Measurements from ENCODE around the gene HRK.

The HRK gene

DNA sequence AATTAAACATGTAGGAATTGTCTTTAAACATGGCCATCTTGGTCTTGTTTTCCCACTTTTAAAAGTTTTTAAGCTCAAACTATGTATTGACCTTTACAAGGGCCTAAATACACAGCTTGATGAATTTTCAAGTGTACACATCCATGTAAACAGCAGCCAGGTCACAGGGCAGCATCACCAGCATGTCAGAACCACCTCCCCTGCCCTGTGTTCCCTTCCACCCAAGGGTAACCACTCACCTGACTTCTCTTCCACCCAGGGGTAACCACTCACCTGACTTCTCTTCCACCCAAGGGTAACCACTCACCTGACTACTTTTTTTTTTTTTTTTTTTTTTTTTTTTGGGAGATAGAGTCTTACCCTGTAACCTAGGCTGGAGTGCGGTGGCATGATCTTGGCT, 34.1 kb upstream of the HRK start:
- no peaks in the 10 kb centered on the region for H3K9me3 ChIP-seq (ENCODE audit: control insufficient read depth, insufficient read depth, low read length)
- no peaks in the 10 kb centered on the region for H3K36me3 ChIP-seq (ENCODE audit: insufficient read depth, low read length)
- no peak overlapping the region for H3K9ac ChIP-seq (ENCODE audit: low read depth, low read length)
- H3K4me1 ChIP-seq (ENCODE audit: insufficient read depth, low read length): 0 out of 2 replicates have a peak, but pooled peaks cover 3% of the 10 kb centered on the region

GRCh38 chr12:116910645-116911451, 29.6 kb upstream of the HRK start, which contains the start of gene FBXW8:
TSS of gene FBXW8 (plus strand) at chr12:116910950. CDS start at chr12:116911038, 88 bp downstream.
- no peaks in the 10 kb centered on the region for H3K4me1 ChIP-seq (ENCODE audit: insufficient read depth, low read length)
- H3K9ac ChIP-seq (ENCODE audit: low read depth, low read length): peak within 1 kb of the TSS; percentile 82
- H3K36me3 ChIP-seq (ENCODE audit: insufficient read depth, low read length): no peaks in the 10 kb centered on the region
- H3K9me3 ChIP-seq (ENCODE audit: control insufficient read depth, insufficient read depth, low read length): no peaks in the 10 kb centered on the region

DNA sequence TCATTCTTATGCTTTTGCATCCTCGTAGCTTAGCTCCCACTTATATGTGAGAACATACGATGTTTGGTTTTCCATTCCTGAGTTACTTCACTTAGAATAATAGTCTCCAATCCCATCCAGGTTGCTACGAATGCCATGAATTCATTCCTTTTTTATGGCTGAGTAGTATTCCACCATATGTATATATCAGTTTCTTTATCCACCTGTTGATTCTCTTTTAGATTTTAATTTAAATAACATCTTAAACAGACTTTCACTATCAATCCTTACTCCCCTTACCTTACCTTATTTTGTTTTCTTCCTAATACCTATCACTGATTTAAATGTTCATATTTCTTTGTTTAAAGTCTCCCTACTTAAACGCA, 29.0 kb upstream of the HRK start:
- Histone ChIP-seq H3K9me3 (ENCODE audit: control insufficient read depth, insufficient read depth, low read length) (no peaks in the 10 kb centered on the region), H3K9ac (ENCODE audit: low read depth, low read length) (peak overlapping the region; percentile 82; the same call in 1 of the 2 replicates), H3K4me1 (ENCODE audit: insufficient read depth, low read length) (no peaks in the 10 kb centered on the region), H3K36me3 (ENCODE audit: insufficient read depth, low read length) (no peaks in the 10 kb centered on the region)

DNA sequence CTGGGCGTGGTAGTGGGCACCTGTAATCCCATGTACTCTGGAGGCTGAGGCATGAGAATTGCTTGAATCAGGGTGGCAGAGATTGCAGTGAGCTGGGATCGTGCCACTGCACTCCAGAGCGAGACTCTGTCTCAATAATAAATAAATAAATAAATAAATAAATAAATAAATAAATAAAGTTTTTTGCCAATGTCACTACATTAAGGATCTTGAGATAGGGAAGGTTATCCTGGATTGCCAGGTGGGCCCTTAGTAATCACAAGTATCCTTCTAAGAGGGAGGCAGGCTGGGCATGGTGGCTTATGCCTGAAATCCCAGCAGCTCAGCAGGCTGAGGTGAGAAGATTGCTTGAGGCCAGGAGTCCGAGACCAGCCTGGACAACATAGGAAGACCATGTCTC, 25.0 kb upstream of the HRK start:
- Histone ChIP-seq H3K36me3 (ENCODE audit: insufficient read depth, low read length) (no peaks in the 10 kb centered on the region), H3K9ac (ENCODE audit: low read depth, low read length) (no peak overlapping the region), H3K4me1 (ENCODE audit: insufficient read depth, low read length) (no peaks in the 10 kb centered on the region), H3K9me3 (ENCODE audit: control insufficient read depth, insufficient read depth, low read length) (no peaks in the 10 kb centered on the region)

- Histone ChIP-seq H3K4me1 (ENCODE audit: insufficient read depth, low read length) (no peaks in the 10 kb centered on the region), H3K36me3 (ENCODE audit: insufficient read depth, low read length) (no peaks in the 10 kb centered on the region), H3K9ac (ENCODE audit: low read depth, low read length) (no peak overlapping the region), H3K9me3 (ENCODE audit: control insufficient read depth, insufficient read depth, low read length) (no peaks in the 10 kb centered on the region)
These were observed 22.6 kb upstream of the HRK start for GRCh38 chr12:116903818-116904217.

GRCh38 chr12:116901612-116902011, 20.4 kb upstream of the HRK start:
- Histone ChIP-seq H3K36me3 (ENCODE audit: insufficient read depth, low read length) (no peaks in the 10 kb centered on the region), H3K4me1 (ENCODE audit: insufficient read depth, low read length) (no peaks in the 10 kb centered on the region), H3K9me3 (ENCODE audit: control insufficient read depth, insufficient read depth, low read length) (no peaks in the 10 kb centered on the region), H3K9ac (ENCODE audit: low read depth, low read length) (no peak overlapping the region)

GRCh38 chr12:116898669-116899068, 17.4 kb upstream of the HRK start:
- Histone ChIP-seq H3K9me3 (ENCODE audit: control insufficient read depth, insufficient read depth, low read length) (no peaks in the 10 kb centered on the region), H3K4me1 (ENCODE audit: insufficient read depth, low read length) (no peaks in the 10 kb centered on the region), H3K36me3 (ENCODE audit: insufficient read depth, low read length) (no peaks in the 10 kb centered on the region), H3K9ac (ENCODE audit: low read depth, low read length) (no peak overlapping the region)

DNA sequence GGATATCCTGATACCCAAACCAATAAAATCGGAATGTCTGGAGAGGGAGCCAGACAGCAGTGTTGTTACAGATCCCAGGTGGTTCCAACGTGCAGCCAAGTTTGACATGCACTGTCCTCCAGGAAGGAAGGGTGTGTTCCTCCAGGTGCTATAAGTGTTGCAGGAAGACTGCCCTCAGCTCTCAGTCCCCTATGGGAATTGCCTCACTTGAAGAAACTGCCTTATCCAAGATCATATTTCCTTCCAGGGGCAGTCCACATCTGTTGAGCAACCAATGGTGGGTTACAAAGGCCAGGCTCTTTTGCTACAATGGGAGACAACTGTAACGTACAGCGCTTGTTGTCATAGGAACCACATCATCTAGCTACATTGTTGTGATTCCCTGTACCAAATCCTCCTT, 16.2 kb upstream of the HRK start:
- H3K36me3 ChIP-seq (ENCODE audit: insufficient read depth, low read length): no peaks in the 10 kb centered on the region
- no peaks in the 10 kb centered on the region for H3K9me3 ChIP-seq (ENCODE audit: control insufficient read depth, insufficient read depth, low read length)
- no peak overlapping the region for H3K9ac ChIP-seq (ENCODE audit: low read depth, low read length)
- no peaks in the 10 kb centered on the region for H3K4me1 ChIP-seq (ENCODE audit: insufficient read depth, low read length)

DNA sequence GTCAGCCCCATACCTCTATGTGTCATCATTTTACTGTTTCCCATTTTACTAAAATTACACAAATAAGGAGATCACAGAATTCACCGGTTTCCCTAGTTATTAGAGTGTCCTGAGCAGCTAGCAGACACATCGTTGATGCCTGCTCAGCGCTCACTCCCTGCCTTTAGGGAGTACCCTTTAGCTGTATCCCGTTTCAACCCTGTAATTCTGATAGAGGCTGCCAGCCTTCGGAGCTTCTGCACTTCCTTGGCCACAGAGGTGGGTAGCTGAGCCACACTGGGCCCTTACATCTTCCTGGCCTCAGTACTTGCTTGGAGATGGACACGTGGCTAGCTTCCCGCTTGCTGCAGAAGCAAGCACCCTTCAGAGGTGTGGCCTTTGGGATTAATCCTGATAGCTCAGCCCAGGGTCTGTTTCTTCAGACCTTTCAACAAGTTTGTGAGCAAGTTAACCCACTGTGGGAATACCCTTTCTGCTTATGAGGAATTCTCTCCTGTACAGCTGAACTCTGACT, 15.2 kb upstream of the HRK start:
- Histone ChIP-seq H3K36me3 (ENCODE audit: insufficient read depth, low read length) (no peaks in the 10 kb centered on the region), H3K9ac (ENCODE audit: low read depth, low read length) (no peak overlapping the region), H3K4me1 (ENCODE audit: insufficient read depth, low read length) (no peaks in the 10 kb centered on the region), H3K9me3 (ENCODE audit: control insufficient read depth, insufficient read depth, low read length) (no peaks in the 10 kb centered on the region)

DNA sequence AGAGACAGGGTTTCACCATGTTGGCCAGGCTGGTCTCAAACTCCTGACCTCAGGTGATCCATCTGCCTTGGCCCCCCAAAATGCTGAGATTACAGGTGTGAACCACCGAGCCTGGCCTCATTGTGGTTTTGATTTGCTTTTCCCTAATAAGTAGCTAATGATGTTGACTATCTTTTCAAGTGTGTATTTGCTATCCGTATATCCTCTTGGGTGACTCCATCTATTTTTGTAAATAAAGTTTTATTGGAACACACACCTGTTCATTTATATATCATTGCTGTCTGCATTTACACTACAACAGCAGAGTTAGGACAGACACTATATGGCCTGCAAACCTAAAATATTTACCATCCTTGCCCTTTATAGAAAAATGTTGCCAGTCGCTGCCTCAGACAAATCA, 13.7 kb upstream of the HRK start:
- no peaks in the 10 kb centered on the region for H3K36me3 ChIP-seq (ENCODE audit: insufficient read depth, low read length)
- H3K4me1 ChIP-seq (ENCODE audit: insufficient read depth, low read length): no peaks in the 10 kb centered on the region
- no peak overlapping the region for H3K9ac ChIP-seq (ENCODE audit: low read depth, low read length)
- no peaks in the 10 kb centered on the region for H3K9me3 ChIP-seq (ENCODE audit: control insufficient read depth, insufficient read depth, low read length)

DNA sequence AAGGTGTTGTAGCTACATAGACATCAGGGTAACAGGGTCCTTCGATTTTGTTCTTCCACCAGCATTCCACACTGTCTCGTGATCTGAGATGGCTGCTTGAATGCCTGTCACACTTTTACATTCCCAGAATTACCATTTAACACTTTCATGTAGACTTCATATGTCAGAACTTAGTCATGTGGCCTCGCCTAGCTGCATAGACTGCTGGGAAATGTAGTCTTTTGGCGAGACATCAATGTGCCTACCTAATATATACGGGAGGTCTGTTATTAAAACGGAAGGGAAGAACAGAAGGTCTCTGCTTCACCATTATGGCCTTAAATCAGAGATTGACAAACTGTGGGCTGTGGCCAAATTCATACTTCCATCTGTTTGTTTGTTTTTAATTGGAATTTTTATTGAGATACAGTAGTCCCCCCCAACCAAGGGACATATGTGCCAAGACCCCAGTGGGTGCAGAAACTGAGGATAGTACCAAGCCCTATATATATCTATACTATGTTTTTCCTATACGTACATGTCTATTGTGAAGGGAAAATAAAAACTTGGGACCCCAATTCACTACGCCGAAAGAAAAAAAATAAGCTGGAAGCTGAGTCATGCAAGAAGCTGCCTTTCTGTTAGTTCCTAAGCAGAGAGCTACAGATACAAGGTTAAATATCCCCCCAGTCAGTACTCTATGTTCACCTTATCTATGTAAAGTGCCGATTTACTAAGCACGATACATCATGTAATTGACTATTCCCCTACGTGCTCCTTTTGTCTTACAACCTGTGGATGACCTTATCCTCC, 11.3 kb upstream of the HRK start:
- H3K9ac ChIP-seq (ENCODE audit: low read depth, low read length): no peak overlapping the region
- H3K36me3 ChIP-seq (ENCODE audit: insufficient read depth, low read length): no peaks in the 10 kb centered on the region
- H3K4me1 ChIP-seq (ENCODE audit: insufficient read depth, low read length): no peaks in the 10 kb centered on the region
- H3K9me3 ChIP-seq (ENCODE audit: control insufficient read depth, insufficient read depth, low read length): no peaks in the 10 kb centered on the region

DNA sequence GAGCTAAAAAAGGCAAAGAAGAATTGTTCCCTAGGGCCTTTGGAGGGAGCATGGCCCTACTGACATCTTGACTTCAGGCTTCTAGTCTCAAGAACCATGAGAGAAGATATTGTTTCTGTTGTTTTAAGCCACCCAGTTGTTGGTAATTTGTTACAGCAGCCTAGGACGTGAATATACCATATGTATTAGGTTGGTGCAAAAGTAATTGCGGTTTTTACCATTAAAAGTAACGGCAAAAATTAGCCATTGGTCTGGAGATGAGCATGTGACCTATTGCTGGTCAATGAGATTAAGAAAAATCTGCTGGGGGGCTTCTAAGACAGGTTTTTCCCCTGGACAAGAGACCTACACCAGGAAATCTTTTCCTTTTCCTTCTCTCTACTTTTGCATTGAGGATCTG, 9.8 kb upstream of the HRK start:
- Histone ChIP-seq H3K9me3 (ENCODE audit: control insufficient read depth, insufficient read depth, low read length) (no peaks in the 10 kb centered on the region), H3K9ac (ENCODE audit: low read depth, low read length) (no peak overlapping the region), H3K36me3 (ENCODE audit: insufficient read depth, low read length) (no peaks in the 10 kb centered on the region), H3K4me1 (ENCODE audit: insufficient read depth, low read length) (no peaks in the 10 kb centered on the region)

DNA sequence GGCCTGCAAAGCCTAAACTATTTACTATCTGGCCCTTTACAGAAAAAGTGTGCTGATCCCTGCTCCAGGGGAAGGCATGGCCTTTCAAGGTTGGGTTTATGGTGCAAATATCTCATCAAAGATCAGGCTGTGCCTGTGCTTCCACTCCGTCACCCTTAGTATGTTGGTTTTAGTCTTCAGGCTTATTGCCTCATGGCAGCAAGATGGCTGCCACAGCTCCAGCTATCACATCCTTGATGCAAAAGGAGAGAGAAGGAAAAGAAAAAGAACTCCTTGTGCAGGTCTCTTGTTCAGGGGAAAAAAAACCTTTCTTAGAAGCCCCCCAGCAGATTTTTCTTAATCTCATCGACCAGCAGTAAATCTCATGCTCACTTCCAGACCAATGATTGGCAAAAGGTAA, 9.1 kb upstream of the HRK start:
- no peaks in the 10 kb centered on the region for H3K9me3 ChIP-seq (ENCODE audit: control insufficient read depth, insufficient read depth, low read length)
- H3K36me3 ChIP-seq (ENCODE audit: insufficient read depth, low read length): no peaks in the 10 kb centered on the region
- no peaks in the 10 kb centered on the region for H3K4me1 ChIP-seq (ENCODE audit: insufficient read depth, low read length)
- H3K9ac ChIP-seq (ENCODE audit: low read depth, low read length): no peak overlapping the region

- H3K36me3 ChIP-seq (ENCODE audit: insufficient read depth, low read length): no peaks in the 10 kb centered on the region
- H3K4me1 ChIP-seq (ENCODE audit: insufficient read depth, low read length): no peaks in the 10 kb centered on the region
- no peak overlapping the region for H3K9ac ChIP-seq (ENCODE audit: low read depth, low read length)
- no peaks in the 10 kb centered on the region for H3K9me3 ChIP-seq (ENCODE audit: control insufficient read depth, insufficient read depth, low read length)
These were observed 6.7 kb upstream of the HRK start for GRCh38 chr12:116887897-116888296.

DNA sequence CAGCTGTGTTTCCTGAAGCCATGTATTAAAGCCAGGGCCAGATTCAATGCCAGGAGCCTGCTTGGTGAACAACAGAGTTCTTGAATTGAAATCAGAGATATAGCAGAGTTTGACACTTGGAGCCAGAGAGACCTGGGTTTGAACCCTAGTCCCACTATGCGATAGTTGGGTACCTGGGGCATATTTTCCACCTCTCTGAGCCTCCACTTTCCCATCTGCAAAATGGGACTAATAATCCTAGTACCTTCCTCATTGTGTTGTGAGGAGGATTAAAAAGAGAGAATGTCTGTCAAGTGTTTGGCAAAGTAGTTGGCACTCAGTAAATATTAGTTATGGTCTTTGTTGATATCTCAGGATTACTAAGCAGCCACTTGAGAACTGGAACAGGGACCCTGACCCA, 6.0 kb upstream of the HRK start:
- H3K36me3 ChIP-seq (ENCODE audit: insufficient read depth, low read length): no peaks in the 10 kb centered on the region
- no peak overlapping the region for H3K9ac ChIP-seq (ENCODE audit: low read depth, low read length)
- H3K9me3 ChIP-seq (ENCODE audit: control insufficient read depth, insufficient read depth, low read length): no peaks in the 10 kb centered on the region
- no peaks in the 10 kb centered on the region for H3K4me1 ChIP-seq (ENCODE audit: insufficient read depth, low read length)

Measured in ES-I3 (cell line).